Iris pigment epithelial cell (primary cell): Measurements from ENCODE around the gene OLFML1.
"Not testable (repeated sequence)": the region's sequence is repeated elsewhere in the genome, so short reads cannot be mapped to it uniquely, and the experiment has no call there.

ENCODE experiments used
- DNase-seq: peaks from one replicate; pipeline ENCODE4 v3.0.0-alpha.2; 2011; ENCODE audit warnings: low read depth

OLFML1 gene

GRCh38 chr11:7512525-7513233 lies 27.4 kb downstream of the OLFML1 start:
- peak; percentile 15 for DNase-seq

- DNase-seq, result peak; percentile 61
Observed at GRCh38 chr11:7513234-7514098, 28.2 kb downstream of the OLFML1 start, which contains the start of gene PPFIBP2. TSS of gene PPFIBP2 (plus strand) at chr11:7513999. CDS start at chr11:7549476, 35,477 bp downstream.

- DNase-seq, result no peak
Observed at GRCh38 chr11:7514099-7514591, 28.8 kb downstream of the OLFML1 start.

GRCh38 chr11:7515447-7515886 lies 30.2 kb downstream of the OLFML1 start:
- DNase-seq, result no peak

GRCh38 chr11:7516475-7516874 lies 31.2 kb downstream of the OLFML1 start:
- no peak for DNase-seq

GRCh38 chr11:7517743-7518142 lies 32.4 kb downstream of the OLFML1 start:
- not testable (repeated sequence) for DNase-seq

GRCh38 chr11:7518811-7519562 lies 33.7 kb downstream of the OLFML1 start:
- DNase-seq, result no peak

GRCh38 chr11:7520011-7520942 lies 35.0 kb downstream of the OLFML1 start:
- no peak for DNase-seq

- no peak for DNase-seq
Observed at GRCh38 chr11:7520981-7521487, 35.7 kb downstream of the OLFML1 start.

GRCh38 chr11:7522121-7522520 lies 36.8 kb downstream of the OLFML1 start:
- DNase-seq, result no peak

GRCh38 chr11:7522546-7522945 lies 37.2 kb downstream of the OLFML1 start:
- DNase-seq, result no peak

- DNase-seq, result no peak
Observed at GRCh38 chr11:7523416-7524210, 38.3 kb downstream of the OLFML1 start.

- DNase-seq, result no peak
Observed at GRCh38 chr11:7524462-7525235, 39.3 kb downstream of the OLFML1 start.

GRCh38 chr11:7525424-7525823 lies 40.1 kb downstream of the OLFML1 start:
- no peak for DNase-seq

- DNase-seq, result no peak
Observed at GRCh38 chr11:7527029-7527428, 41.7 kb downstream of the OLFML1 start.

- no peak for DNase-seq
Observed at GRCh38 chr11:7528514-7529049, 43.3 kb downstream of the OLFML1 start.

GRCh38 chr11:7530013-7530640 lies 44.8 kb downstream of the OLFML1 start:
- DNase-seq, result peak; percentile 9

- no peak for DNase-seq
Observed at GRCh38 chr11:7531011-7531410, 45.7 kb downstream of the OLFML1 start.
